RPMI7951 (cell line): ENCODE results near the gene SHE. TPM values are rescaled to one million over a fixed set of nuclear protein-coding genes. Genes with fewer than 3 reads are reported as not detected.
"Not testable (repeated sequence)": the region's sequence is repeated elsewhere in the genome, so short reads cannot be mapped to it uniquely, and the experiment has no call there.

Source experiments
- DNase-seq: peaks from one replicate; pipeline ENCODE4 v3.0.0-alpha.2; 2012; ENCODE audit warnings: low read depth
- total RNA-seq: library from RNA; depleted of rRNA; stranded (reverse); fragments of >200 nt; shearing (Covaris generic); gene quantifications from 2 replicates; pipeline ENCODE4 v1.2.3, GENCODE V29; 2014; rRNA removed

SHE gene
- total RNA-seq, result not detected in 2 replicates

DNA sequence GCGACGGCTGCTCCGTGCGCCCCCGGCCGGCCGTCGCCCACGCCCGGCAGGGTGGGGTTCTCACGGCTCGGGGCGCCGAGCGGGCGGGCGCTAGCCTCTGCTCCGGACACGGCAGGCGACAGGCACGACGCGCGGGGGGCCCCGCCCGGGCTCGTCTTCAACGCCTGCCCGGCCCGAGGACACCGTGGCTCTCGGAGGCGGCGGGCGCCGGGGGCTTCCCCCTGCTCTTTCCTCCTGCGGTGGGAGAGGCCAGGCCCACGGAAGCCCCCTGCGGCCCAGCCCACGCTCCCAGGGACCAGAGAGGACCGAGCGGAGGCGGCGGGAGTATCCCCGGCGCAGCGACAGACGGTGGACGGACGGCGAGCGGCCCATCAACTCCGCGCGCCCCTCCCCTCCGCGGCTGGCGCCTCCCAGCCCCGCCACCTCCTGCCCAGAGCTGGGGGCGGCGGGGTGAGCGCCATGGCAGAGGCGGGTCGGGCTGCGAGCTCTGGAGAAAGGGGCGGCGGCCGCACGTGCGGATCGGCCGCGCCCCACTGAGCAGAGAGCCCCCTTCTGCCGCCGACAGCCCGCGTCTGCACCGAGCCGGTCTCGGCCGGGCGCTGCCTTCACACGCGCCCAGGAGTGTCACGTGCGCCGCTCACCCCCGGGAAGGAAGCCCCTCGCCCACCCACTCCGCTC lies at the start of gene SHE, which contains the start of gene TDRD10:
Gene SHE, minus strand, starts transcription at position 347 of the 678 bp plus-strand sequence. CDS start 386 bp downstream, outside the sequence.
Gene TDRD10, plus strand, starts transcription at position 154 of the 678 bp plus-strand sequence. CDS start 4,685 bp downstream, outside the sequence.
- DNase-seq, result no peak

DNA sequence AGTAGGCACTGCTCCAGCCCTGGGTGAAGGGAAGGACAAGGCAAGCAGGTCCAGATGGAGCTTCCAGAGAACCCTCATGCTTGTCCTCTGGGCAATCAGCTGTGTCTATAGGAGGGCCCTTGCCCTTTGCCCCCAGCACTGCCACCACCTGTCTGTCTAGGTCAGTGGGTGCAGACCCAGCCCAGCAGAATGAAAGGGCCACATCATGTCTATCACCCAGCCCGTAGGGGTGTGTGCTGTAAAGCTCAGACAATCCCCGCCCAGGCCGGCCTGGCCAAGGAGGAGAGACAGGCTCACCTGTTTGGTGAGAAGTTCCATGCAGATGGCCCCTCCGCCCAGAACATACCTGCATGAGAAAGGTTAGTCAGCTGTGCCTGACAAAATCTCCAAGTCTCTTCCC lies 49.3 kb upstream of the SHE start:
- DNase-seq, result no peak

DNA sequence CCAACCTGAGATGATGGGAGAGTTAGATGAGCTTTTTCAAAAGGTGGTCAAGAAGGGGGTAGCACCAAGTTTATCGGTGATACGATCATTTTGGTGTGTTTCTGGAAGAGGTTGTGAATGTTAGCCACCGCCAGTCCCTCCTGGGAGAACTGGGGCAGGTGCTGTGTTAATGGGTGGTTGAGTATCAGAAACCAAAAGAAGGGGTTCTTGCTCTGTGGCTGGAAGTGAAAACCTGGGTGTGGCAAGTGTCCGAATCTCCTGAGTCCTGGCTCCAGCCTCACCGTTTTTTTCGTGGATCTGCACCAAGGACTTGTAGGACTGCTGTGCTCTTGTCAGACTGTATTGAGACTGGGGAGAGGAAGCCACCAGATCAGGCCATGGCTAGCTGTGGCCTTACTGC lies 48.4 kb upstream of the SHE start:
- DNase-seq, result no peak

DNA sequence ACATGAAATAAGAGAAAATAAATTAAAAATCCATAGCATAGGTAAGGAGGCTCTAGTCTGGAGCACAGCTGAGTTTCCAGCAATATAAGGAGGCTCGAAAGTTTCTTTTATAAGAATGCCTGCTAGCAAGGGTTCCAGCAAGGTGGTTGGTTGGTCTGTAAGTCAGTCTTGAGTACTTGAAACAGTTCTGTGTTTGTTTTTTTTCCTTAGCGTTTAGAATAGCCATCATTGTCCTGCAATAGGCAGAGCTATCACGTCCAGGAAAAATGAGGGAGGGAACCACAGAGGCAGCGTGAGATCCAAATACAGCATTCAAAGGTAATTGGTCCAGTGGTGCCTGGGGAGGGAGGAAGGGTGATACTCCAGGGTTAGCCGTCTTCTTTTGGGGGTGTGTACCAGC lies 47.9 kb upstream of the SHE start:
- DNase-seq, result no peak

DNA sequence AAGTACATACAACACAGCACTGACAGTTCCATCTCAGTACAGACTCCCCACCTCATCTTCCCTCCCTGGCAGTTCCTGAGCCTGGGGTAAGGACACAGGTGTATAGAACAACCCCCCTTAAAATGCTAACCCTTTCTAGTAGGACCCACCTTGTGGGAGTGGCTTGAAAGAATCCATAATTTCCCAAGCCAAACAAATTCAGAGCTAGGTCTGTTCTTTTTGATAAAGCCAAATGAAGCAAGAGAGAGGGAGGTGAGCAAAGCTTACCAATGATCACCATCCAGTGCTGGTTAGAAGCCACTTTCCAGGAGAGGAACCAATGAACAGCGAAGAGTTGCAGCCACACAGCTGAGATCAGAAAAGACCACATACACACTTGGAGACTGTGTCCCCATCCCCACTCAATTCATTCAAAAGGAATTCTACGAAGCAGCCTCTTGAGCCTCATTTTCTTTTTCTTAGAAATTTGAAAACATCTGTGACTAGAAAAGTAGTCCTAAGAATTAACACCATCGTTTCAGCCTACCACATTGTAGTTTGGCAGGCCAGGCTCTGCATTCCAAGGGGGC lies 47.1 kb upstream of the SHE start:
- DNase-seq, result no peak

DNA sequence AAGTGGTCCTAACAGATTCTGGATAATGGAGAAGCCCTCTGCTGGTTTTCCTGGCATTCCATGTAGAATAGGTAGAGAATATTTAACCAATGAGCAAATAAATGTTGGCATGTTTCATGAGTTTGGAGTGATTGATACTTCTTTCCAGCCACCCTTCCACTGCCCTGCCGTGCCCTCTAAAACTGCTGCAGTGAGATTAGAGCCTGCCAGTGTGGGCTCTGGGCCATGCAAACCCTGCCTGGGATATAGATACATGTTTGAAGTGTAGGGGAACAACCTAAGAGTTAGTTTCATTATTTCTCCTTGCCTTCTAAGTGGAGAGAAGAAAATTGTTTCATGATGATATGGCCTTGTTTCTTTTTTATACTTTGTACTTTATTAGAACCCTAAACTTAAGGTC lies 45.8 kb upstream of the SHE start:
- DNase-seq, result no peak

DNA sequence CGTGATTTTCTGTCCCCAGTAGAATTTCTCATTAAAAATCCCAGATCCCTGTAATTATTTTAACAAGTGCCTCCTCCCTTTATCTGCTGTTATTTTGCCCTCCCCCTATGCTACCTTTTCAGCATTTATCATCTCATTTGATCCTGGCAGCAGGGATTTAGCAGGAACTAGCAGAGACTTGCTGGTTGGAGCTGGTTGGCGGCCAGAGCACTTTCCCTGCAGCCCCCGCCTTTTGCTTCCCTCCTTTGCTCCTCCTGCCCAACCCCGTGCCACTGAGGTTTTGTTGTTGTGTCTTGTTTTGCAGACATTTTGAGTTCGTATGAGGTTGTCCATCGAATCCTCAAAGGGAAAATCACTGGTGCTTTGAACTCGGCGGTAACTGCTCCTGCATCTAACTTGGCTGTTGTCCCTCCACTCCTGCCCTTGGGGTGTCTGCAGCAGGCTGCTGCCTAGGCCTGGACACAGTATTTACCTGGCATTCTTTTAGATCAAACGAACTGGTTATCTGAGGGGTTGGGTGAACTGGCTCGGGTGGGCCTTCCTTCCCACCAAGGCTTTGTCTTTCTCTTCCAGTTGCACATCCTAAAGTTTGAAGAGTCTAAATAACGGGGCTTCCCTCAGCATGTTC lies 45.0 kb upstream of the SHE start:
- DNase-seq, result no peak

DNA sequence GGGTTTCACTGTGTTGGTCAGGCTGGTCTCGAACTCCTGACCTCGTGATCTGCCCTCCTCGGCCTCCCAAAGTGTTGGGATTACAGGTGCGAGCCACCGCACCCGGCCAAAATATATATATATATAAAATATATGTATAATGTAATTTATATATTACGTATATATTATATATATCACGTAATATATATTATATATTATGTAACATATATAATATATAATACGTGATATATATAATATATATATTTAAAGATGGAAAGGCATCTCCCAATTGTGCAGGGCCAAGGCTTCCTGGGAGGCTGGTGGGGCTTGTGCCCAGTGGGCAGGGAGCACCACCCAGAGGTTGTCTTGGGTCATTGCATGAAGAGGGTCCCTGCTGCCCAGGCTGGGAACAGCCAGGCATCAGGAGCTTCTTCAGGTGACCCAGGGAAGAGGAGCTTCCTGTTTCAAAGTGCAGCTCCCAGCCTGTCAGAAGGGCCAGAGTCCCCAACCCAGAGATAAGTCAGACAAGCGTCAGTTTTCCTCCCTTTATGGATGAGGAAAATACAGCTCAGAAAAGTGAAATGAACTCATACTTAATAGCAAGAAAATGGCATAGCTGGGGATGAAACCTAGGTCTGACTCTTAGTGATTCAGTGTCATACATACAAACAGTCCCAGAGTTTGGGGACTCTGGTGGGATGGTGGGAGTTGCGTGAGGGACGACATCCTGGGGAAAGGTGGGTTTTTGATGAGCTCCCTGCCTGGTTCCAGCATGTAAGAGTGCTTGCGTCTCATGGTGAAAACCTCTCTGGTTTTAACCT lies 44.3 kb upstream of the SHE start:
- DNase-seq, result peak; percentile 40

DNA sequence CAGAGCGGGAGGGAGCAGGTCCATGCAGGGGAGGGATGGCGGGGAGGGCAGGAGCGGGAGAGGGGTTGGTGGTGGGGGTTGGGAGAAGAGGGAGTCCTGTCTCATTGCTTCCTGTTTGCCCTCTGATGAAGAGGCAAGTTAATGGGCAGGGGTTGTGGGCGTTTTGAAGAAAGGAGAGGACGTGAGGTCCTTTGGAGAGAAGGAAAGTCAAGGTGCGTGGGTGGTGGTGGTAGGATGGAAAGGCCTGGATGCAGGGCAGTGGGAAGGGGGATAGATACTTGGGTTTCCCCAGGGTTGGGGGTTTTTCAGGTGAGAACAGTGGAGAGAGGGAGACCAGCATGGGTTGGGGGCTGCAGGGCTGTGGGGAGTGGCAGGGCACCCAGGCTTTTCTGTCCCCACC lies 39.0 kb upstream of the SHE start:
- DNase-seq, result no peak

DNA sequence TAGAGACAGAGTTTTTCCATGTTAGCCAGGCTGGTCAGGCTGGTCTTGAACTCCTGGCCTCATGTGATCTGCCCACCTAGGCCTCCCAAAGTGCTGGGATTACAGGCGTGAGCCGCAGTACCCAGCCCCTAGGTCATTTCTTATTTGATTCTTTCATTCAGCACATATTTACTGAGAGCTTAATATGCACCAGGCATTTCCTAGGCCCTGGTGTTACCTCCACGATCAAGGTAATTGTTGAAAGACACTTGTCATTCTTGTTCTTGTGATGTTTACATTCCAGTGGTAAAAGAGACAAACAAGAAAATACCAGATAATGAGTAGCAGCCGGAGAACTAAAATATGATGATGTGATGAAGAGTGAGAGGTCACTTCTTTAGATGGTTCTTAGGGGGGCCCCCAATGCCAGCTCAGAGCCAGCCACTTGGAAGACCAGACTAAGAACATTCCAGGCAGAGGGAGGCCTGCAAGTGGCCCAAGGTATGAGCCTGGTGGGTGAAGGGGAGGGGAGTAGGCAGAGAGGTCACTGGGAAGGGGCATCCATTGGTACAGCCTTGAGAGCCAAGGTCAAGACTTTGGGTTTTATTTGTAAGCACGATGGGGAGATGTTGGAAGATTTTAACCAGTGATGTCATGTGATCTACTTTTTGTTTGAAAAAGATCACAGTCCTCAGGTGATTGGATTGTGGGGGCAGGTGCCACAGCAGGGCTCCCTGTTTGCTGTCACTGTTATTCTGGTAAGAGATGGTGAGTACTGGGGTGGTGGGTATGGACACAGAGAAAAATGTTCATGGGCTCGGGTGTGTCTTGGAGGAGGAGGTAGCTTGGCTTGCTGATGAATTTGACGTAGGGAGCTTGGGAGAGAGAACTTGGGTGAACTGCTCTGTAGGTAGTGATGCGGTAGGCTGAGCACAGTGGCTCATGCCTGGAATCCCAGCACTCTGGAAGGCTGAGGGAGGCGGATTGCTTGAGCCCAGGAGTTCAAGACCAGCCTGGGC lies 37.6 kb upstream of the SHE start:
- no peak for DNase-seq

DNA sequence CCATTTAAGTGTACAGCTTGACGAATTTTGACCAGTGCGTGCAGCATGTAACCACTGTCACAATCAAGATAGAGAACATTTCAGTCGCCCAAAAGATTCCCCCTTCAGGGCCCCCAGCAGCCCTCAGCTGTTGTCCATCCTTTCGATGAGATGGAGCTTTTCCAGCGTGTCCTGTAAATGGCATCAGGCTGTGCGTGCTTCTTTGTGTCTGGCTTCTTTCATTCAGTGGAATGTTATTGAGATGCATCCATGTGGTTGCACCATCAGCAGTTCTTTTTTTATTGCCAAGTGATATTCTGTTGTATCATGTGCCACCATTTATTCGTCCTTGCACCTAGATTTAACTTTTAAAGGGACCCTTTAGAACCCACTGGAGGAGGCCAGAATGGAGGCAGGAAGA lies 34.4 kb upstream of the SHE start:
- no peak for DNase-seq

DNA sequence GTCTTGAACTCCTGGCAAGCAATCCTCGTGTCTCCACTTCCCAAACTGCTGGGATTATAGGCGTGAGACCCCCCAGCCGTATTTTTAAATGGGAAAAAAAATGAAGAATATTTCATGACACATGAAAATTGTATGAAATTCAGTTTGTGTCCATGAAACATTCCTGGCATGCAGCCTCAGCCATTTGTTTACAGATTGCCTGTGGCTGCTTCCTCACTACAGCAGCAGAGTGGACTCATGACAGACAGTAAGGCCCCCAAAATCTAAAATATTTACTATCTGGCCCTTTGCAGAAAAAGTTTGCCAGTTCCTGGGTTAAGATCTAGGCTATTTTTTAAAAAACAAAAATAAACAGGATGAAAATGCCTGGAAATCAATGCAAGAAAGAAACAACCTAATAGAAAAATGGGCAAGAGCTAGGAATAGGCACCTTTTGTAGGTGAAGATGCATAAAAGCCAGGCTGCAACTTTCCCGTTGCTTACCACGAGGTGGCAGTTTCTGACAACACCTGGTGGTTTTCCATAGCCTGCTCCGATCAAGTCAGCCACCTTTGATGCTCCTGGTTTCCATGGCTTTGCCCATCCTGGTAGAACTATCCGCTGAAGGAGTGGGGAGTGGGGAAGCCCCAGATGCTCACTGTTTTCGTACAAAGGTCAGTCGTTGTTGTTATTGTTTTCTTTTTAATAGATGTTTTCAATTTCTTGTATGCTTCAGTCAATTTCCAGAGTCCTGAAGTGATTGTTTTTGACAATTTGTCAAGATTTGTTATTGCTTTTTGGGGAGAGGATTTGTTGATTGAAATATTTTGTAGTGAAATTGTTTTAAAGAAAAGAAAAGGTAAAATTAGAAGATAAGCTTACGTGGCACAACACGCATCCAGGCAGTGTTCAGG lies 32.0 kb upstream of the SHE start:
- peak; percentile 16 for DNase-seq

DNA sequence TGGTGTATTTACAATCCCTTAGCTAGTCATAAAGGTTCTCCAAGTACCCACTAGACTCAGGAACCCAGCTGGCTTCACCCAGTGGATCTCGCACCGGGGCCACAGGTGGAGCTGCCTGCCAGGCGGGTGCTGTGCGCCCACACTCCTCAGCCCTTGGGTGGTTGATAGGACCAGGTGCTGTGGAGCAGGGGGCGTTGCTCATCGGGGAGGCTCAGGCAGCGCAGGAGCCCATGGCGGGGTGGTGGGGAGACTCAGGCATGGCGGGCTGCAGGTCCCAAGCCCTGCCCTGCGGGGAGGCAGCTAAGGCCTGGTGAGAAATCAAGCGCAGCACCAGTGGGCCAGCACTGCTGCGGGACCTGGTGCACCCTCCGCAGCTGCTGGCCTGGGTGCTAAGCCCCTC lies 29.7 kb upstream of the SHE start:
- not testable (repeated sequence) for DNase-seq

DNA sequence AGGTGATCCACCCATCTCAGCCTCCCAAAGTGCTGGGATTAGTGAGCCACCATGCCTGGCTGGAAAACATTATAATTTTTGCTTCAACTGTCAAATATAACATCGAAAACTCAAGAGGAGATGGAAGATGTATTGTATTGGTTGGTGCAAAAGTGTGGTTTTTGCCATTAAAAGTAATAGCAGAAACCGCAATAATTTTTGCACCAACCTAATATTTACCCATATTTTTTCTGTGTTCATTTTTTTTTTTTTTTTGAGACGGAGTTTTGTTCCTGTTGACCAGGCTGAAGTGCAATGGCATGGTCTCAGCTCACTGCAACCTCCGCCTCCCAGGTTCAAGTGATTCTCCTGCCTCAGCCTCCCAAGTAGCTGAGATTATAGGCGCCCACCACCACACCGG lies 27.1 kb upstream of the SHE start:
- DNase-seq, result no peak

DNA sequence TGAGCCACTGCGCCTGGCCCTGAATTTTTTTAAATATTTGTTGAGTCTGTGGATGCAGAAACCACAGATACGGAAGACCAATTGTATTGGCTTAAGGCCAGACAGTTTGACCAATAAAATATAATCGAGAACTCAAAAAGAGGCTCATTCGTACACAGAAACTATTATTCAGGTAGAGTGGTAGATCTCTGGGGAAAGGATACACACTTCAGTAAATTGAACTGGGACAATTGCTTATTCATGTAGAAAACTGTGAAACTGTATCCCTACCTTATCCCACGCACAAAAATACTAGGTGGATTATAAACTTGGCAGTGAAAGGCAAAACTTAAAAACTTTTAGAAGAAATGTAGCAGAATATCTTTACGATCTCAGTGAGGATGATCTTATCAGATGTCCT lies 25.0 kb upstream of the SHE start:
- no peak for DNase-seq

DNA sequence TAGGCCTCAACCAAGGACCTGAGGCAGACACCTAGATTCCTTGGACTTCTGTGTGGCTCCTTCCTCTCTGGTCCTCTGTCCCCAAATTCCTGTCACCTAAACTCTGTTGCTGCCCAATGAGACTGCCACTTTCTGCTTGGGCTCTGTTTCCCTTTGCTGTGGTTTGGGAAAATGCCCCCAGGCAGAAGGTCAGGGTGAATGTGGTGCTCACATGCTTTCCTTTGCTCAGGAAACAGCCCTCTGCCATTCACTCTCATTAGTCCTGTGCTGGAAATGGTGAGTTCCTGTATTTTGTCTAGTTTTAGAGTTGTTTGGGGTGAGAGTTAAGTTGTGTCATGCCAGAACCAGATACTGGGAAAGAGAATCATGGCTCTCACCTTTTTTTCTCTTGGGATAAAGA lies 22.7 kb upstream of the SHE start:
- peak; percentile 5 for DNase-seq

DNA sequence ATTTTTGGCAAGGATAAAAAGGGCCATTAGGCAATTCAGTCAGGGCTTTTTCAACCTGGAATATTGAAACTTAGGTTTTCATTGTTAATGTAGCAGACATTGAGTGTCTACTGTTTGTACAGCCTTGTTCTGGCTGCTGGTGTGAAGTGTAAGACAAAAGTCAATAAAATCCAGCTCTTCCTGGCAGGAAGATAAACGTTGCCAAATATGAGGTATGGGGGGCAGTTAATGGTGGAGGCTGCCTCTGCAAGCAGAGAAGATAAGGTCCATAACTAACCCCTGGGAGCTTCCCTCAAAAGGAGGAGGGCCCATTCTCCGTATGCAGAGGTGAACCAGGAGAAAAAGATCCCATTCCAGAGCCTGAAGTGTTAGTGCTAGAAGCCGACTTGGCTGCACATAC lies 19.5 kb upstream of the SHE start:
- no peak for DNase-seq

DNA sequence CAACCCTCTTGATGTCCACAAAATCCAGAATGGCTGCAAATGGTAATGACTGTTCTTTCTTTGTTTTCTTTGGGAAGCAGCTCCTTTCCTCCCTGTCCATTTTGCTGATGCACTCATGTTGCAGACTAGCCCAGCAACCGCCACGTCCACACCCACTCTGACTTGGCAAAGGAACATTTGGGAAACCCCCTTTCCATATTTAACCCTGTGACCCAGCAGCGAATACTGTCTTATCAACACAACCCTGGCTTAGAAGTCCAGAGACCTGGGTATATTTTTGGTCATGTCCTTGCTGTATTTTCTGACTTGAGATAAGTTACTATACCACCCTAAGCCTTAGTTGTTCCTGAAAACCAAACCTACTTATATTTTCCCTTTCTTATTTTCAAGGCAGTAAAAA lies 18.1 kb upstream of the SHE start:
- DNase-seq, result no peak

DNA sequence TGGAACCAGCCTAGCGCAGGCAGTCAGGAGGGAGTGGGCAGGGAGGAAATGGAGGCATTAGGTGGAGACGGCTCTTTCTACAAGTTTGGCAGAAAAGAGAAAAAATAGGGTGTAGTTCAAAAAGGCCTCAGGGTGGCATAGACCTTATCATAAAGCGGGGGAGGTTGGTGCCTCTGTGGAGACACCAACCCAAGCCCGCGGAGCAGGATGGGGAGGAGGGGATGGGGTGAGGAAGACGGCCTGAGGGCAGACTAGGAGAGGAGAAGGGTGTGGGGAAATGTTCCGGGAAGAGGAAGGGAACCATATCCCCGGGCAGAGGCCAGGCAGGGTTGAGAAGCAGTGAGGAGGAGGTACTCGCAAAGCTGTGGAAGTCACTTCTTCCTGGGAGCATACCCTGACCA lies 17.4 kb upstream of the SHE start:
- no peak for DNase-seq

DNA sequence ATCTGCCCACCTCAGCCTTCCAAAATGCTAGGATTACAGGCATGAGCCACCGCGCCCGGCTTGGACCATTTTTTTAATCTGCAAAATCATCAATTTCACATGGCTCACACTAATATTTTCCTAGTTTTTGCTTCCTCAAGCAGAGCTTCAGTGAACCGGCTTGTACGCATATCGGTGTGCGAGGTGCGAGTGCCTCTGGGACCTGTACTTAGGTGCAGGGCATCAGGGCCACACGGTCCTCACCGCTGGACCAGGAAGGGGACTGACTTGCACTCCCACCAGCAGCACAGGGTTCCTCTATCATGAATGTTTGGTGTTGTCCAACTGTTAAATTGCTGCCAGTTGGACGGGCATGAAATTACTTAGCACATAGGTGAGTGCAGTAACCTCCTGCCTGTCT lies 15.4 kb upstream of the SHE start:
- DNase-seq, result no peak
